CD4-positive, alpha-beta T cell treated with Interleukin-12 subunit alpha and Interleukin-12 subunit beta, for 1 hour (primary cell): ENCODE results near the gene RORB.

ENCODE experiments used
- DNase-seq: peaks from one replicate; pipeline ENCODE4 v3.0.0-alpha.2; 2020

Gene RORB

GRCh38 chr9:74609671-74610405 lies 112.7 kb downstream of the RORB start:
- no peak for DNase-seq

- DNase-seq, result no peak
These were observed 113.5 kb downstream of the RORB start for GRCh38 chr9:74610523-74611061.

GRCh38 chr9:74630228-74630627 lies 133.1 kb downstream of the RORB start:
- DNase-seq, result no peak

- no peak for DNase-seq
These were observed 142.0 kb downstream of the RORB start for GRCh38 chr9:74639112-74639511.

GRCh38 chr9:74642376-74642775 lies 145.2 kb downstream of the RORB start:
- no peak for DNase-seq

GRCh38 chr9:74643303-74643923 lies 146.3 kb downstream of the RORB start:
- no peak for DNase-seq

- no peak for DNase-seq
These were observed 146.9 kb downstream of the RORB start for GRCh38 chr9:74644023-74644422.

GRCh38 chr9:74645007-74645639 lies 148.0 kb downstream of the RORB start:
- no peak for DNase-seq

- no peak for DNase-seq
These were observed 156.4 kb downstream of the RORB start for GRCh38 chr9:74653410-74654080.

GRCh38 chr9:74662674-74663073 lies 165.5 kb downstream of the RORB start:
- no peak for DNase-seq

GRCh38 chr9:74663439-74663838 lies 166.3 kb downstream of the RORB start:
- no peak for DNase-seq

GRCh38 chr9:74666625-74667316 lies 169.6 kb downstream of the RORB start:
- no peak for DNase-seq

- DNase-seq, result no peak
These were observed 175.1 kb downstream of the RORB start for GRCh38 chr9:74672237-74672636.

GRCh38 chr9:74674077-74674476 lies 176.9 kb downstream of the RORB start:
- no peak for DNase-seq

- no peak for DNase-seq
These were observed 184.8 kb downstream of the RORB start for GRCh38 chr9:74681906-74682305.

- no peak for DNase-seq
These were observed 186.2 kb downstream of the RORB start for GRCh38 chr9:74683322-74683721.

- no peak for DNase-seq
These were observed 193.9 kb downstream of the RORB start for GRCh38 chr9:74691058-74691457.

- DNase-seq, result no peak
These were observed 199.4 kb downstream of the RORB start for GRCh38 chr9:74696520-74696919.

- no peak for DNase-seq
These were observed 200.4 kb downstream of the RORB start for GRCh38 chr9:74697535-74697934.

GRCh38 chr9:74711341-74711740 lies 214.2 kb downstream of the RORB start:
- DNase-seq, result no peak

GRCh38 chr9:74718709-74719108 lies 221.6 kb downstream of the RORB start:
- no peak for DNase-seq

- no peak for DNase-seq
These were observed 222.2 kb downstream of the RORB start for GRCh38 chr9:74719306-74719705.
